ENCODE results near the gene PUS3. TPM values are rescaled to one million over a fixed set of nuclear protein-coding genes. Genes with fewer than 3 reads are reported as not detected.

PUS3 gene
- total RNA-seq, 4 donors from 2014 or later, result 2.5 to 7.9 (median 5.8) TPM

- H3K27me3 ChIP-seq, result no peaks in the 10 kb centered on the region
- no peak for DNase-seq
- no peak overlapping the region for H3K27ac ChIP-seq
These were observed 28.7 kb upstream of the PUS3 start for GRCh38 chr11:125931668-125932067.

GRCh38 chr11:125931116-125931515 lies 28.1 kb upstream of the PUS3 start:
- DNase-seq, result no peak
- Histone ChIP-seq H3K27ac (no peak overlapping the region), H3K4me1 (peaks cover 0 to under 1% (median 0%) of the 10 kb centered on the region in 4 donors), H3K9me3 (no peaks in the 10 kb centered on the region), H3K36me3 (no peaks in the 10 kb centered on the region), H3K4me3 (no peak overlapping the region), H3K27me3 (no peaks in the 10 kb centered on the region)
- TF ChIP-seq CTCF (IDR thresholded peaks at IDR 0.05) (no peak), POLR2A (IDR thresholded peaks at IDR 0.05) (no peak)

More at GRCh38 chr11:125931668-125932067, 28.7 kb upstream of the PUS3 start:
- H3K4me3 ChIP-seq, result no peak overlapping the region
- no peaks in the 10 kb centered on the region for H3K4me1 ChIP-seq
- H3K9me3 ChIP-seq, result no peaks in the 10 kb centered on the region
- TF ChIP-seq CTCF (IDR thresholded peaks at IDR 0.05) (no peak), POLR2A (IDR thresholded peaks at IDR 0.05) (no peak)
- no peaks in the 10 kb centered on the region for H3K36me3 ChIP-seq

GRCh38 chr11:125930076-125930450 lies 27.1 kb upstream of the PUS3 start:
- no peak overlapping the region for H3K4me3 ChIP-seq
- no peaks in the 10 kb centered on the region for H3K27me3 ChIP-seq
- H3K4me1 ChIP-seq, result peaks cover 0 to 10% (median 0%) of the 10 kb centered on the region in 4 donors
- DNase-seq, result no peak
- TF ChIP-seq CTCF (IDR thresholded peaks at IDR 0.05) (no peak), POLR2A (IDR thresholded peaks at IDR 0.05) (no peak)
- H3K36me3 ChIP-seq, result no peaks in the 10 kb centered on the region
- H3K9me3 ChIP-seq, result no peaks in the 10 kb centered on the region
- H3K27ac ChIP-seq, result no peak overlapping the region

- no peak for DNase-seq
- Histone ChIP-seq H3K9me3 (no peaks in the 10 kb centered on the region), H3K4me3 (no peak overlapping the region), H3K27ac (no peak overlapping the region), H3K4me1 (peaks cover 0 to 15% (median 0%) of the 10 kb centered on the region in 4 donors), H3K36me3 (no peaks in the 10 kb centered on the region), H3K27me3 (no peaks in the 10 kb centered on the region)
- no peak for TF ChIP-seq CTCF (IDR thresholded peaks at IDR 0.05)
- TF ChIP-seq POLR2A (IDR thresholded peaks at IDR 0.05), result no peak
These were observed 26.6 kb upstream of the PUS3 start for GRCh38 chr11:125929445-125930075.

- Histone ChIP-seq H3K4me1 (peaks cover 0 to 18% (median 0%) of the 10 kb centered on the region in 4 donors), H3K36me3 (no peaks in the 10 kb centered on the region), H3K9me3 (no peaks in the 10 kb centered on the region), H3K4me3 (no peak overlapping the region), H3K27me3 (no peaks in the 10 kb centered on the region), H3K27ac (no peak overlapping the region)
- TF ChIP-seq POLR2A (IDR thresholded peaks at IDR 0.05), result no peak
- no peak for TF ChIP-seq CTCF (IDR thresholded peaks at IDR 0.05)
- DNase-seq, result no peak
These were observed 23.7 kb upstream of the PUS3 start for GRCh38 chr11:125926682-125927081.

All from Peyer's patch (tissue), 4 donors.